H9 (cell line): ENCODE data around the gene ZNF101. TPM values are rescaled to one million over a fixed set of nuclear protein-coding genes. Genes with fewer than 3 reads are reported as not detected.

Source experiments
- DNase-seq: peaks from one replicate; pipeline ENCODE4 v3.0.0-alpha.2; 2017
- H2AFZ ChIP-seq: one replicate; pipeline ENCODE4 v1.6.1; 2013; ENCODE audit warnings: mild to moderate bottlenecking, low read length, control low read depth, moderate library complexity
- H2AK5ac ChIP-seq: 2 replicates; pipeline ENCODE4 v1.6.1; 2013; ENCODE audit warnings: low read length, control low read depth, mixed read lengths; ENCODE audit not compliant: insufficient read length
- H2BK120ac ChIP-seq: one replicate; pipeline ENCODE4 v1.6.1; 2013; ENCODE audit warnings: low read depth, mild to moderate bottlenecking, low read length, control low read depth, inconsistent platforms; ENCODE audit not compliant: poor library complexity, severe bottlenecking
- H2BK12ac ChIP-seq: 2 replicates; pipeline ENCODE4 v1.6.1; 2013; ENCODE audit warnings: low read length, control low read depth, mixed read lengths, low read depth; ENCODE audit not compliant: insufficient read length
- H2BK15ac ChIP-seq: 2 replicates; pipeline ENCODE4 v1.6.1; 2013; ENCODE audit warnings: low read depth, low read length, control low read depth
- H2BK20ac ChIP-seq: one replicate; pipeline ENCODE4 v1.6.1; 2013; ENCODE audit warnings: low read depth, mild to moderate bottlenecking, low read length, control low read depth, inconsistent platforms; ENCODE audit not compliant: poor library complexity, severe bottlenecking
- H2BK5ac ChIP-seq: 2 replicates; pipeline ENCODE4 v1.6.1; 2013; ENCODE audit warnings: low read length, control low read depth, mixed read lengths; ENCODE audit not compliant: insufficient read length
- H3K14ac ChIP-seq: 2 replicates; pipeline ENCODE4 v1.6.1; 2013; ENCODE audit warnings: low read length, control low read depth; ENCODE audit not compliant: insufficient read depth
- H3K18ac ChIP-seq: 2 replicates; pipeline ENCODE4 v1.6.1; 2013; ENCODE audit warnings: low read depth, mild to moderate bottlenecking, mixed read lengths, low read length, control low read depth; ENCODE audit not compliant: insufficient read length
- H3K23ac ChIP-seq: 2 replicates; pipeline ENCODE4 v1.6.1; 2013; ENCODE audit warnings: low read length, control low read depth, mixed read lengths, low read depth; ENCODE audit not compliant: insufficient read length
- H3K23me2 ChIP-seq: 2 replicates; pipeline ENCODE4 v1.6.1; 2013; ENCODE audit warnings: low read depth, mild to moderate bottlenecking, mixed read lengths, low read length, control low read depth; ENCODE audit not compliant: insufficient read length, poor library complexity, severe bottlenecking
- H3K27ac ChIP-seq: 2 replicates; pipeline ENCODE4 v1.5.1; 2013; ENCODE audit warnings: low read length, control low read depth, mixed read lengths, low read depth; ENCODE audit not compliant: insufficient read length
- H3K27me3 ChIP-seq: 2 replicates; pipeline ENCODE4 v1.6.1; 2013; ENCODE audit warnings: low read length, control low read depth, inconsistent platforms; ENCODE audit not compliant: insufficient read depth
- H3K4ac ChIP-seq: 2 replicates; pipeline ENCODE4 v1.6.1; 2013; ENCODE audit warnings: low read depth, mild to moderate bottlenecking, control low read depth, inconsistent platforms, low read length, moderate library complexity
- H3K4me1 ChIP-seq: 2 replicates; pipeline ENCODE4 v1.6.1; 2013; ENCODE audit warnings: low read length, control low read depth, inconsistent platforms; ENCODE audit not compliant: insufficient read depth
- H3K4me2 ChIP-seq: 2 replicates; pipeline ENCODE4 v1.6.1; 2013; ENCODE audit warnings: low read length, control low read depth, mixed read lengths; ENCODE audit not compliant: insufficient read length, insufficient read depth
- H3K56ac ChIP-seq: 2 replicates; pipeline ENCODE4 v1.6.1; 2013; ENCODE audit warnings: low read depth, mild to moderate bottlenecking, mixed read lengths, low read length, control low read depth; ENCODE audit not compliant: insufficient read length
- H3K79me1 ChIP-seq: 2 replicates; pipeline ENCODE4 v1.6.1; 2013; ENCODE audit warnings: low read depth, mild to moderate bottlenecking, moderate library complexity, low read length, control low read depth, inconsistent platforms; ENCODE audit not compliant: insufficient read depth, poor library complexity, severe bottlenecking
- H3K79me2 ChIP-seq: 2 replicates; pipeline ENCODE4 v1.6.1; 2013; ENCODE audit warnings: low read length, control low read depth, inconsistent platforms; ENCODE audit not compliant: insufficient read depth
- H3K9ac ChIP-seq: 2 replicates; pipeline ENCODE4 v1.6.1; 2013; ENCODE audit warnings: low read length, control low read depth, mixed read lengths; ENCODE audit not compliant: insufficient read length; ENCODE audit errors: extremely low read depth
- H3K9me3 ChIP-seq: one replicate; pipeline ENCODE4 v1.6.1; 2013; ENCODE audit warnings: low read depth, low read length, inconsistent platforms; ENCODE audit not compliant: control insufficient read depth
- H3T11ph ChIP-seq: one replicate; pipeline ENCODE4 v1.6.1; 2013; ENCODE audit warnings: mild to moderate bottlenecking, low read length, control low read depth, inconsistent platforms
- H4K20me1 ChIP-seq: one replicate; pipeline ENCODE4 v1.6.1; 2013; ENCODE audit not compliant: control insufficient read depth, insufficient read length, insufficient read depth
- H4K5ac ChIP-seq: 2 replicates; pipeline ENCODE4 v1.6.1; 2013; ENCODE audit warnings: low read depth, mild to moderate bottlenecking, mixed read lengths, low read length, control low read depth; ENCODE audit not compliant: insufficient read length
- H4K8ac ChIP-seq: replicated peaks from 2 replicates; pipeline ENCODE4 v1.6.1; 2013; ENCODE audit warnings: low read length, control low read depth, mixed read lengths, low read depth; ENCODE audit not compliant: insufficient read length
- H4K91ac ChIP-seq: 2 replicates; pipeline ENCODE4 v1.6.1; 2013; ENCODE audit warnings: low read depth, mild to moderate bottlenecking, moderate library complexity, mixed read lengths, low read length, control low read depth; ENCODE audit not compliant: insufficient read length
- H3K27ac Mint-ChIP-seq, 3 experiments: 2 replicates in 2 of 3; 3 replicates in 1 of 3; pipeline ENCODE4 v1.8.0; 2020 to 2021; ENCODE audit warnings: mixed read lengths in 3 of 3, mild to moderate bottlenecking in 1 of 3, moderate library complexity in 1 of 3
- H3K27me3 Mint-ChIP-seq: 2 replicates; pipeline ENCODE4 v1.8.0; 2021; ENCODE audit warnings: low read depth, mild to moderate bottlenecking, moderate library complexity, mixed read lengths
- H3K36me3 Mint-ChIP-seq, 3 experiments: 2 replicates in 2 of 3; 3 replicates in 1 of 3; pipeline ENCODE4 v1.8.0; 2020 to 2021; ENCODE audit warnings: low read depth in 3 of 3, mixed read lengths in 3 of 3; ENCODE audit not compliant: insufficient read depth in 1 of 3
- H3K4me1 Mint-ChIP-seq, 2 experiments: 2 replicates each; pipeline ENCODE4 v1.8.0; 2020; ENCODE audit warnings: mixed read lengths in 2 of 2
- H3K4me3 Mint-ChIP-seq, 2 experiments: 2 replicates in 1 of 2; 3 replicates in 1 of 2; pipeline ENCODE4 v1.8.0; 2020 to 2021; ENCODE audit warnings: mild to moderate bottlenecking in 2 of 2, mixed read lengths in 2 of 2, moderate library complexity in 1 of 2
- H3K9me3 Mint-ChIP-seq, 2 experiments: 2 replicates in 1 of 2; 3 replicates in 1 of 2; pipeline ENCODE4 v1.8.0; 2020; ENCODE audit warnings: mild to moderate bottlenecking in 2 of 2, mixed read lengths in 2 of 2, moderate library complexity in 1 of 2
- CTCF ChIP-seq: fragments of 200-600 bp; sonication (generic); conservative IDR thresholded peaks from 3 replicates; pipeline ENCODE4 v1.8.0; 2021; ENCODE audit warnings: antibody characterized with exemption, mild to moderate bottlenecking
- WGBS: extraction: QIAGEN DNeasy Blood & Tissue Kit; methylation state at CpG from one replicate; pipeline ENCODE4 v1.1.7; 2013; ENCODE audit warnings: missing lambda C conversion rate, low lambda C conversion rate, mixed read lengths; ENCODE audit not compliant: insufficient read length; ENCODE audit errors: extremely low coverage; 5-methylcytosine and 5-hydroxymethylcytosine counted together
- total RNA-seq: library from RNA; stranded (reverse); gene quantifications from 2 replicates; pipeline ENCODE4 v1.2.1, GENCODE V29; 2021

The ZNF101 gene
- total RNA-seq, 1 experiment from 2014 or later: 46.9 TPM

- Mint-ChIP-seq H3K4me1 (peaks cover 0 to 4% of the 10 kb centered on the region in 2 experiments; a peak in 1 of 4 replicates), H3K9me3 (no peaks in the 10 kb centered on the region; a peak in 1 of 5 replicates), H3K4me3 (peak overlapping the region in 1 of 2 experiments; percentile 38; a peak in 1 of 5 replicates), H3K36me3 (peaks cover 9 to 39% (median 32%) of the 10 kb centered on the region in 3 experiments; a peak in 6 of 7 replicates), H3K27ac (peak overlapping the region in 1 of 3 experiments; percentile 59; a peak in 1 of 7 replicates), H3K27me3 (no peaks in the 10 kb centered on the region)
- no peak overlapping the region for H2BK15ac ChIP-seq
- no peak for TF ChIP-seq CTCF
- no peaks in the 10 kb centered on the region for H3K27me3 ChIP-seq
- no CpG with 5 or more reads among the region's 14 CpGs for WGBS
- no peak overlapping the region for H2BK12ac ChIP-seq
- H3K27ac ChIP-seq: no peak overlapping the region
- H3K4me1 ChIP-seq: no peaks in the 10 kb centered on the region
- DNase-seq: no peak
- H2AK5ac ChIP-seq: no peak overlapping the region
- H3K9ac ChIP-seq: no peak overlapping the region
- H3K18ac ChIP-seq: no peak overlapping the region
- no peak overlapping the region for H2BK5ac ChIP-seq
- no peak overlapping the region for H2BK120ac ChIP-seq
- H4K8ac ChIP-seq: no peak overlapping the region
- H3K4ac ChIP-seq: no peak overlapping the region
- H2BK20ac ChIP-seq: no peak overlapping the region
- no peaks in the 10 kb centered on the region for H4K20me1 ChIP-seq
- no peak overlapping the region for H3K14ac ChIP-seq
- H4K5ac ChIP-seq: no peak overlapping the region
- H4K91ac ChIP-seq: no peak overlapping the region
- no peak overlapping the region for H3K4me2 ChIP-seq
- no peak overlapping the region for H3K23ac ChIP-seq
- no peaks in the 10 kb centered on the region for H3K9me3 ChIP-seq
- no peak overlapping the region for H3T11ph ChIP-seq
- no peak overlapping the region for H3K56ac ChIP-seq
- no peaks in the 10 kb centered on the region for H3K79me2 ChIP-seq
- H2AFZ ChIP-seq: no peak overlapping the region
- no peaks in the 10 kb centered on the region for H3K23me2 ChIP-seq
- no peaks in the 10 kb centered on the region for H3K79me1 ChIP-seq
Observed at GRCh38 chr19:19635313-19635702, 33.3 kb upstream of the ZNF101 start.
